Activated CD4-positive, alpha-beta T cell treated with anti-CD3 and anti-CD28 coated beads, Interleukin-2, amount 10 ng/mL, durations not matched to agents 7 days and 5 days (primary cell): ENCODE results near the gene UTP3. TPM values are rescaled to one million over a fixed set of nuclear protein-coding genes. Genes with fewer than 3 reads are reported as not detected.
"Not testable (repeated sequence)": the region's sequence is repeated elsewhere in the genome, so short reads cannot be mapped to it uniquely, and the experiment has no call there.

Experiments used
- CTCF ChIA-PET: fragments of 350-600 bp; sonication (Branson Sonifier 250); formaldehyde crosslinking; loops from one replicate; lab custom pipeline; 2021; ENCODE audit warnings: antibody characterized with exemption; lab: Charles Lee
- POLR2A ChIA-PET: fragments of 350-600 bp; sonication (Branson Sonifier 250); formaldehyde crosslinking; loops from one replicate; lab custom pipeline; 2021; ENCODE audit warnings: antibody characterized with exemption; lab: Charles Lee
- DNase-seq: peaks from one replicate; pipeline ENCODE4 v3.0.0-alpha.2; 2020
- H3K27ac Mint-ChIP-seq: one replicate; pipeline ENCODE4 v1.8.0; 2021; ENCODE audit warnings: mild to moderate bottlenecking, moderate library complexity, mixed read lengths
- H3K27me3 Mint-ChIP-seq: one replicate; pipeline ENCODE4 v1.8.0; 2021; ENCODE audit warnings: mixed read lengths
- H3K36me3 Mint-ChIP-seq: one replicate; pipeline ENCODE4 v1.8.0; 2021; ENCODE audit warnings: low read depth, mixed read lengths
- H3K4me1 Mint-ChIP-seq: one replicate; pipeline ENCODE4 v1.8.0; 2021; ENCODE audit warnings: mixed read lengths
- H3K4me3 Mint-ChIP-seq: one replicate; pipeline ENCODE4 v1.8.0; 2021; ENCODE audit warnings: mild to moderate bottlenecking, moderate library complexity, mixed read lengths
- H3K9me3 Mint-ChIP-seq: one replicate; pipeline ENCODE4 v1.8.0; 2021; ENCODE audit warnings: mixed read lengths
- total RNA-seq, 2 experiments: library from RNA; stranded (reverse); gene quantifications; one replicate each; pipeline ENCODE4 v1.2.3, GENCODE V29; 2021

UTP3 gene
- total RNA-seq, 2 experiments from 2014 or later: 38.1 to 40.2 TPM

GRCh38 chr4:70725633-70726032 lies 37.3 kb downstream of the UTP3 start:
- CTCF ChIA-PET: interaction anchor here (1.4 to 1.6 kb wide), 2 partner anchors 9 to 10 kb away, joined by 5 read pairs; no protein-coding TSS in a partner anchor
- POLR2A ChIA-PET: no interaction called here
- no peak for DNase-seq
- Mint-ChIP-seq H3K4me1 (peaks cover 20% of the 10 kb centered on the region), H3K9me3 (no peaks in the 10 kb centered on the region), H3K27ac (no peak overlapping the region), H3K4me3 (no peak overlapping the region), H3K36me3 (peaks cover 2% of the 10 kb centered on the region), H3K27me3 (no peaks in the 10 kb centered on the region)

- H3K27me3 Mint-ChIP-seq, H3K36me3 Mint-ChIP-seq, DNase-seq, H3K27ac Mint-ChIP-seq, H3K9me3 Mint-ChIP-seq, H3K4me3 Mint-ChIP-seq, POLR2A ChIA-PET: not testable (repeated sequence)
- CTCF ChIA-PET: interaction anchor here (1.4 to 1.6 kb wide), 2 partner anchors 8 to 11 kb away, joined by 5 read pairs; no protein-coding TSS in a partner anchor
- peaks cover 20% of the 10 kb centered on the region for H3K4me1 Mint-ChIP-seq
Observed at GRCh38 chr4:70726515-70726914, 38.2 kb downstream of the UTP3 start.

GRCh38 chr4:70728091-70728490 lies 39.8 kb downstream of the UTP3 start:
- Mint-ChIP-seq H3K27me3 (no peaks in the 10 kb centered on the region), H3K36me3 (peaks cover 2% of the 10 kb centered on the region), H3K4me3 (no peak overlapping the region), H3K4me1 (peaks cover 16% of the 10 kb centered on the region), H3K27ac (no peak overlapping the region), H3K9me3 (no peaks in the 10 kb centered on the region)
- ChIA-PET CTCF (interaction anchor here (0.7 to 1.3 kb wide), 3 partner anchors 17 to 271 kb away, joined by 3 to 4 read pairs (median 3); no protein-coding TSS in a partner anchor), POLR2A (no interaction called here)
- no peak for DNase-seq

- H3K4me1 Mint-ChIP-seq: peaks cover 47% of the 10 kb centered on the region
- DNase-seq, H3K4me3 Mint-ChIP-seq, H3K27me3 Mint-ChIP-seq, CTCF ChIA-PET, H3K36me3 Mint-ChIP-seq, POLR2A ChIA-PET, H3K9me3 Mint-ChIP-seq: not testable (repeated sequence)
- peak overlapping the region; percentile 72 for H3K27ac Mint-ChIP-seq
Observed at GRCh38 chr4:70732878-70733277, 44.5 kb downstream of the UTP3 start.

- Mint-ChIP-seq H3K36me3 (no peaks in the 10 kb centered on the region), H3K9me3 (no peaks in the 10 kb centered on the region), H3K4me3 (peak overlapping the region; percentile 73), H3K27me3 (no peaks in the 10 kb centered on the region), H3K4me1 (peaks cover 47% of the 10 kb centered on the region), H3K27ac (peak overlapping the region; percentile 94)
- DNase-seq: peak; percentile 68
- ChIA-PET POLR2A (interaction anchor here (0.5 to 0.9 kb wide), 6 partner anchors 12 to 275 kb away, joined by 3 to 7 read pairs (median 3); partner anchors contain the start of gene RUFY3), CTCF (interaction anchor here (0.7 to 2.6 kb wide), 12 partner anchors 8 to 104 kb away, joined by 3 to 10 read pairs (median 4); partner anchors contain the start of gene UTP3)
Observed at GRCh38 chr4:70734168-70734954, 46.0 kb downstream of the UTP3 start.

GRCh38 chr4:70734971-70735370 lies 46.6 kb downstream of the UTP3 start:
- Mint-ChIP-seq H3K27me3 (no peaks in the 10 kb centered on the region), H3K4me1 (peaks cover 47% of the 10 kb centered on the region), H3K27ac (peak overlapping the region; percentile 94), H3K4me3 (peak overlapping the region; percentile 73), H3K9me3 (no peaks in the 10 kb centered on the region), H3K36me3 (no peaks in the 10 kb centered on the region)
- POLR2A ChIA-PET: interaction anchor here (0.5 to 0.9 kb wide), 5 partner anchors 13 to 85 kb away, joined by 3 to 7 read pairs (median 3); partner anchors contain the start of gene RUFY3
- DNase-seq: peak; percentile 14
- CTCF ChIA-PET: interaction anchor here (0.8 to 2.6 kb wide), 11 partner anchors 9 to 103 kb away, joined by 3 to 10 read pairs (median 5); partner anchors contain the start of gene UTP3

GRCh38 chr4:70735915-70736314 lies 47.6 kb downstream of the UTP3 start:
- H3K4me3 Mint-ChIP-seq: peak overlapping the region; percentile 73

GRCh38 chr4:70737006-70737405 lies 48.7 kb downstream of the UTP3 start:
- Mint-ChIP-seq H3K27me3 (peaks cover 2% of the 10 kb centered on the region), H3K27ac (peak overlapping the region; percentile 84), H3K9me3 (no peaks in the 10 kb centered on the region), H3K4me3 (peak overlapping the region; percentile 58), H3K4me1 (peaks cover 44% of the 10 kb centered on the region), H3K36me3 (no peaks in the 10 kb centered on the region)
- peak; percentile 29 for DNase-seq
- ChIA-PET POLR2A (interaction anchor here (0.6 kb wide), 1 partner anchor 58 kb away, joined by 4 read pairs; no protein-coding TSS in a partner anchor), CTCF (interaction anchor here (1.1 to 1.5 kb wide), 2 partner anchors 12 to 17 kb away, joined by 3 read pairs; no protein-coding TSS in a partner anchor)

More at GRCh38 chr4:70735915-70736314, 47.6 kb downstream of the UTP3 start:
- POLR2A ChIA-PET, H3K9me3 Mint-ChIP-seq, H3K27me3 Mint-ChIP-seq, H3K36me3 Mint-ChIP-seq: not testable (repeated sequence)
- Mint-ChIP-seq H3K27ac (peak overlapping the region; percentile 84), H3K4me1 (peaks cover 47% of the 10 kb centered on the region)
- peak; percentile 44 for DNase-seq
- CTCF ChIA-PET: interaction anchor here (0.6 to 2.6 kb wide), 9 partner anchors 8 to 146 kb away, joined by 3 to 10 read pairs (median 3); partner anchors contain the start of gene UTP3

- Mint-ChIP-seq H3K36me3 (no peaks in the 10 kb centered on the region), H3K9me3 (no peaks in the 10 kb centered on the region), H3K27ac (peak overlapping the region; percentile 84), H3K4me1 (peaks cover 40% of the 10 kb centered on the region), H3K27me3 (peaks cover 2% of the 10 kb centered on the region), H3K4me3 (peak overlapping the region; percentile 58)
- CTCF ChIA-PET: interaction anchor here (1.1 to 1.5 kb wide), 2 partner anchors 12 to 17 kb away, joined by 3 read pairs; no protein-coding TSS in a partner anchor
- no peak for DNase-seq
- POLR2A ChIA-PET: interaction anchor here (0.6 kb wide), 1 partner anchor 59 kb away, joined by 4 read pairs; no protein-coding TSS in a partner anchor
Observed at GRCh38 chr4:70737409-70737808, 49.1 kb downstream of the UTP3 start.

- Mint-ChIP-seq H3K36me3 (no peaks in the 10 kb centered on the region), H3K27me3 (peaks cover 2% of the 10 kb centered on the region), H3K4me1 (peaks cover 24% of the 10 kb centered on the region), H3K9me3 (no peaks in the 10 kb centered on the region), H3K27ac (no peak overlapping the region), H3K4me3 (no peak overlapping the region)
- ChIA-PET POLR2A (no interaction called here), CTCF (no interaction called here)
- no peak for DNase-seq
Observed at GRCh38 chr4:70739496-70740337, 51.4 kb downstream of the UTP3 start.
